Keratinocyte (primary cell): ENCODE measurements around the gene PTPN2.

Source experiments
- CTCF ChIP-seq, 3 experiments: IDR thresholded peaks in 1 of 3; conservative IDR thresholded peaks in 1 of 3; optimal IDR thresholded peaks in 1 of 3; 2 replicates in 2 of 3; 3 replicates in 1 of 3; pipeline versions ENCODE3 to v1.5.1; 2011; ENCODE audit warnings: low read length in 3 of 3, mild to moderate bottlenecking in 3 of 3, moderate library complexity in 2 of 3, control low read depth in 1 of 3, inconsistent platforms in 1 of 3; ENCODE audit not compliant: insufficient read depth in 2 of 3; ENCODE audit errors: extremely low read depth in 1 of 3
- EZH2 ChIP-seq: IDR thresholded peaks from one replicate; pipeline ENCODE4 v1.6.1; 2012; ENCODE audit warnings: inconsistent platforms, mild to moderate bottlenecking, low read length, moderate library complexity

GRCh38 chr18:12744103-12744502 is 139.9 kb downstream of the PTPN2 start:
- TF ChIP-seq EZH2 (no peak), CTCF (optimal IDR thresholded peaks at IDR 0.05 in 1 of 3, IDR thresholded peaks at IDR 0.05 in 1 of 3, conservative IDR thresholded peaks at IDR 0.05 in 1 of 3; ENCODE audit: extremely low read depth in 1 of 3, insufficient read depth in 2 of 3, low read length in 3 of 3) (peak; percentile 16 to 60 (median 47))
